ENCODE results near the gene SEMA3E. TPM values are rescaled to one million over a fixed set of nuclear protein-coding genes. Genes with fewer than 3 reads are reported as not detected.

The SEMA3E gene
- polyA plus RNA-seq, 1 donor from 2014 or later: 0.98 TPM

- Histone ChIP-seq H3K4me3 (ENCODE audit: low read length) (no peak overlapping the region), H3K27ac (ENCODE audit: low read length) (no peak overlapping the region), H3F3A (ENCODE audit: insufficient read depth, low read length, poor library complexity, severe bottlenecking) (no peaks in the 10 kb centered on the region), H3K9ac (ENCODE audit: low read length) (no peak overlapping the region), H3K9me2 (ENCODE audit: insufficient read depth, low read length) (no peaks in the 10 kb centered on the region), H4K20me1 (ENCODE audit: insufficient read depth) (no peaks in the 10 kb centered on the region), H3K9me3 (ENCODE audit: low read length) (no peaks in the 10 kb centered on the region), H3K4me2 (ENCODE audit: low read length) (no peak overlapping the region), H3K36me3 (ENCODE audit: insufficient read depth, low read length) (no peaks in the 10 kb centered on the region), H3K27me3 (ENCODE audit: insufficient read depth, low read depth, low read length) (peaks cover 8% of the 10 kb centered on the region), H2AFZ (ENCODE audit: low read depth, low read length) (no peak overlapping the region), H3K79me2 (replicated peaks; ENCODE audit: insufficient read depth, low read length) (no peaks in the 10 kb centered on the region)
- no peak for TF ChIP-seq EP300 (conservative IDR thresholded peaks at IDR 0.05; ENCODE audit: poor library complexity, severe bottlenecking)
- TF ChIP-seq CTCF (IDR thresholded peaks at IDR 0.05; ENCODE audit: poor library complexity, severe bottlenecking): no peak
- no peak for TF ChIP-seq SMC3 (conservative IDR thresholded peaks at IDR 0.05; ENCODE audit: poor library complexity)
- no peak for TF ChIP-seq POLR2AphosphoS5 (IDR thresholded peaks at IDR 0.05)
- TF ChIP-seq REST (IDR thresholded peaks at IDR 0.05; ENCODE audit: borderline replicate concordance): no peak
- no peak for TF ChIP-seq RAD21 (conservative IDR thresholded peaks at IDR 0.05)
- no peak for TF ChIP-seq EZH2 (IDR thresholded peaks at IDR 0.05; ENCODE audit: borderline replicate concordance, insufficient read depth, low read length, poor library complexity, severe bottlenecking)
- no peak for TF ChIP-seq TAF1 (IDR thresholded peaks at IDR 0.05; ENCODE audit: low read depth)
- TF ChIP-seq MXI1 (conservative IDR thresholded peaks at IDR 0.05; ENCODE audit: poor library complexity, severe bottlenecking): no peak
Measured at GRCh38 chr7:83649701-83650100, 762 bp upstream of the SEMA3E start.

- H3K27ac ChIP-seq (ENCODE audit: low read length): no peak overlapping the region
- H3K27me3 ChIP-seq (ENCODE audit: insufficient read depth, low read depth, low read length): peaks cover 8% of the 10 kb centered on the region
- H3K9me2 ChIP-seq (ENCODE audit: insufficient read depth, low read length): no peaks in the 10 kb centered on the region
- H3K79me2 ChIP-seq (replicated peaks; ENCODE audit: insufficient read depth, low read length): no peaks in the 10 kb centered on the region
- no peak overlapping the region for H3K4me3 ChIP-seq (ENCODE audit: low read length)
- no peaks in the 10 kb centered on the region for H3F3A ChIP-seq (ENCODE audit: insufficient read depth, low read length, poor library complexity, severe bottlenecking)
- no peak overlapping the region for H2AFZ ChIP-seq (ENCODE audit: low read depth, low read length)
- H3K36me3 ChIP-seq (ENCODE audit: insufficient read depth, low read length): no peaks in the 10 kb centered on the region
- no peaks in the 10 kb centered on the region for H4K20me1 ChIP-seq (ENCODE audit: insufficient read depth)
- TF ChIP-seq SMC3 (conservative IDR thresholded peaks at IDR 0.05; ENCODE audit: poor library complexity): no peak
- no peak for TF ChIP-seq POLR2AphosphoS5 (IDR thresholded peaks at IDR 0.05)
- TF ChIP-seq MXI1 (conservative IDR thresholded peaks at IDR 0.05; ENCODE audit: poor library complexity, severe bottlenecking): no peak
- TF ChIP-seq EZH2 (IDR thresholded peaks at IDR 0.05; ENCODE audit: borderline replicate concordance, insufficient read depth, low read length, poor library complexity, severe bottlenecking): no peak
- no peak for TF ChIP-seq TAF1 (IDR thresholded peaks at IDR 0.05; ENCODE audit: low read depth)
- no peak for TF ChIP-seq REST (IDR thresholded peaks at IDR 0.05; ENCODE audit: borderline replicate concordance)
- TF ChIP-seq CTCF (IDR thresholded peaks at IDR 0.05; ENCODE audit: poor library complexity, severe bottlenecking): no peak
- TF ChIP-seq RAD21 (conservative IDR thresholded peaks at IDR 0.05): no peak
- no peak for TF ChIP-seq EP300 (conservative IDR thresholded peaks at IDR 0.05; ENCODE audit: poor library complexity, severe bottlenecking)
- H3K4me2 ChIP-seq (ENCODE audit: low read length): no peak overlapping the region
- no peaks in the 10 kb centered on the region for H3K9me3 ChIP-seq (ENCODE audit: low read length)
- H3K9ac ChIP-seq (ENCODE audit: low read length): no peak overlapping the region
Measured at GRCh38 chr7:83646027-83646426, 2.9 kb downstream of the SEMA3E start.

All from neural cell (in vitro differentiated cells).